Thyroid gland (tissue), 4 donors: ENCODE data around the gene BTN3A1. TPM values are rescaled to one million over a fixed set of nuclear protein-coding genes. Genes with fewer than 3 reads are reported as not detected.
"Not testable (repeated sequence)": the region's sequence is repeated elsewhere in the genome, so short reads cannot be mapped to it uniquely, and the experiment has no call there.

Experiments
- DNase-seq, 2 donors: peaks; one replicate each; pipeline ENCODE4 v3.0.0-alpha.2; 2019
- H3K27ac ChIP-seq, 3 donors: fragments of 200-600 bp; sonication (generic); 1 replicate in 2 of 3; 2 replicates in 1 of 3; pipeline ENCODE4 v1.5.1; 2016 to 2019; ENCODE audit warnings: mild to moderate bottlenecking in 1 of 3, moderate library complexity in 1 of 3
- H3K27me3 ChIP-seq: fragments of 200-600 bp; sonication (generic); one replicate; pipeline ENCODE4 v1.5.1; 2019
- H3K36me3 ChIP-seq, 2 donors: fragments of 200-600 bp; sonication (generic); one replicate each; pipeline ENCODE4 v1.5.1; 2016 to 2019
- H3K4me1 ChIP-seq, 2 donors: fragments of 200-600 bp; sonication (generic); one replicate each; pipeline ENCODE4 v1.5.1; 2017 to 2019
- H3K4me3 ChIP-seq, 3 donors: fragments of 200-600 bp; sonication (generic); replicated peaks in 1 of 3; 1 replicate in 2 of 3; 2 replicates in 1 of 3; pipeline ENCODE4 v1.5.1; 2016; ENCODE audit warnings: mild to moderate bottlenecking in 1 of 3
- H3K9me3 ChIP-seq: fragments of 200-600 bp; sonication (generic); one replicate; pipeline ENCODE4 v1.5.1; 2017
- CTCF ChIP-seq, 6 experiments: fragments of 200-600 bp in 3 of 6; fragments of 450-650 bp in 3 of 6; sonication (generic) in 3 of 6; IDR thresholded peaks; one replicate each; pipeline ENCODE4 v1.5.1; 2016 to 2019; ENCODE audit warnings: antibody characterized with exemption in 6 of 6, mild to moderate bottlenecking in 2 of 6, inconsistent platforms in 1 of 6, moderate library complexity in 1 of 6
- POLR2A ChIP-seq, 2 donors: fragments of 450-650 bp; IDR thresholded peaks; one replicate each; pipeline ENCODE4 v1.6.1; 2017; ENCODE audit warnings: antibody characterized with exemption in 2 of 2, mild to moderate bottlenecking in 2 of 2, moderate library complexity in 1 of 2
- WGBS, 2 donors: methylation state at CpG; one replicate each; pipeline ENCODE4 v1.1.5; 2017; 5-methylcytosine and 5-hydroxymethylcytosine counted together
- intact Hi-C: fragments of 100-400 bp; cut with DNase I; formaldehyde crosslinking; loops from one replicate; pipeline ENCODE4 v1.15.1; 2023
- total RNA-seq, 4 donors: library from RNA; depleted of rRNA; stranded (reverse); fragments of >200 nt; gene quantifications; one replicate each; pipeline ENCODE4 v1.2.3, GENCODE V29; 2016

The BTN3A1 gene
- total RNA-seq, 4 donors from 2014 or later: 8.8 to 18.3 (median 12.9) TPM

GRCh38 chr6:26431258-26432172, 29.4 kb downstream of the BTN3A1 start:
- Histone ChIP-seq H3K36me3 (peaks cover 11 to 20% of the 10 kb centered on the region in 2 donors), H3K9me3 (no peaks in the 10 kb centered on the region), H3K4me3 (no peak overlapping the region), H3K4me1 (peaks cover 0 to 3% of the 10 kb centered on the region in 2 donors), H3K27me3 (no peaks in the 10 kb centered on the region), H3K27ac (no peak overlapping the region)
- intact Hi-C loops: no loop called here
- WGBS, 2 donors: 82 to 84% methylated on average over 6 of the region's 6 CpGs
- TF ChIP-seq CTCF (IDR thresholded peaks at IDR 0.05): no peak
- TF ChIP-seq POLR2A (IDR thresholded peaks at IDR 0.05): no peak
- DNase-seq: no peak

- Histone ChIP-seq H3K4me1 (peaks cover 0 to 3% of the 10 kb centered on the region in 2 donors), H3K27ac (no peak overlapping the region), H3K27me3 (no peaks in the 10 kb centered on the region), H3K9me3 (no peaks in the 10 kb centered on the region), H3K4me3 (no peak overlapping the region), H3K36me3 (peaks cover 11 to 20% of the 10 kb centered on the region in 2 donors)
- TF ChIP-seq POLR2A (IDR thresholded peaks at IDR 0.05) (no peak), CTCF (IDR thresholded peaks at IDR 0.05) (no peak)
- WGBS, 2 donors: 81 to 84% methylated on average over 5 of the region's 5 CpGs
- DNase-seq: no peak
- intact Hi-C loops: no loop called here
These were observed 30.6 kb downstream of the BTN3A1 start for GRCh38 chr6:26432627-26433201.

- DNase-seq, H3K27ac ChIP-seq, intact Hi-C loops, H3K4me1 ChIP-seq, H3K27me3 ChIP-seq, H3K9me3 ChIP-seq, H3K4me3 ChIP-seq: not testable (repeated sequence)
- H3K36me3 ChIP-seq: peaks cover 7 to 10% of the 10 kb centered on the region in 2 donors
- WGBS, 2 donors: 91 to 93% methylated on average over 8 of the region's 8 CpGs
These were observed 31.6 kb downstream of the BTN3A1 start for GRCh38 chr6:26433680-26434079.

- intact Hi-C loops: no loop called here
- Histone ChIP-seq H3K9me3 (no peaks in the 10 kb centered on the region), H3K4me3 (no peak overlapping the region), H3K27me3 (no peaks in the 10 kb centered on the region), H3K27ac (no peak overlapping the region), H3K4me1 (peaks cover 0 to 8% of the 10 kb centered on the region in 2 donors), H3K36me3 (no peaks in the 10 kb centered on the region)
- DNase-seq: no peak
- WGBS, 2 donors: 80 to 86% methylated on average over 4 of the region's 4 CpGs
- TF ChIP-seq POLR2A (IDR thresholded peaks at IDR 0.05): no peak
- no peak for TF ChIP-seq CTCF (IDR thresholded peaks at IDR 0.05)
These were observed 33.9 kb downstream of the BTN3A1 start for GRCh38 chr6:26436018-26436417.

- no peak overlapping the region for H3K27ac ChIP-seq
- no peak overlapping the region for H3K4me3 ChIP-seq
- no peak for DNase-seq
- H3K27me3 ChIP-seq: no peaks in the 10 kb centered on the region
- TF ChIP-seq CTCF (IDR thresholded peaks at IDR 0.05) (no peak), POLR2A (IDR thresholded peaks at IDR 0.05) (no peak)
- H3K4me1 ChIP-seq: peaks cover 8 to 10% of the 10 kb centered on the region in 2 donors
- 82 to 88% methylated on average over 1 of the region's 1 CpG for WGBS, 2 donors
- no peaks in the 10 kb centered on the region for H3K36me3 ChIP-seq
- intact Hi-C loops: no loop called here
- H3K9me3 ChIP-seq: no peaks in the 10 kb centered on the region
These were observed 35.5 kb downstream of the BTN3A1 start for GRCh38 chr6:26437550-26437949.
